GM19043 (cell line): ENCODE measurements around the gene BICDL1.

Experiments
- ATAC-seq: cut with Tn5 transposase; IDR thresholded peaks from one replicate; pipeline ENCODE4 v1.9.1; 2021; ENCODE audit warnings: low read depth; ENCODE audit not compliant: unreplicated experiment

Gene BICDL1

DNA sequence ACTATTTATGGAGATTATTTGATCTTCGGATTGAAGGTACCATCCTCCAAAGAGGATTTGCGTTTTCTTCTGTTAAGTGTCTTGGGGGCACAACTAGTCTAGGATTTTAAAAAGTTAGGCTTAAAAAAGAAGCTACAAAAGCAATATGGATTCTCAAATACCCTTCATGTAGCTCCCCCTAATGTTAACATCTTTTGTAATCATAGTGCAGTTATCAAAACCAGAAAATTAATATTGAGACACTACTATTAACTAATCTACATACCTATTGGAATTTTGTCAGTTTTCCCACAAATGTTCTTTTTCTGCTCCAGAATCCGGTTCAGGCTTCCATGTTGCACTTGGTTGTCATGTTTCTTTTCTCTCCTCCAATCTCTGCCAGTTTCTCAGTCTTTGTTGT is 62.5 kb downstream of the BICDL1 start:
- no peak for ATAC-seq

- no peak for ATAC-seq
Observed at GRCh38 chr12:120054293-120054692, 65.3 kb downstream of the BICDL1 start.

- ATAC-seq = no peak
Observed at GRCh38 chr12:120055231-120056000, 66.4 kb downstream of the BICDL1 start.

GRCh38 chr12:120056739-120057138 is 67.7 kb downstream of the BICDL1 start:
- ATAC-seq = no peak

- ATAC-seq = no peak
Observed at GRCh38 chr12:120060196-120060595, 71.2 kb downstream of the BICDL1 start.

DNA sequence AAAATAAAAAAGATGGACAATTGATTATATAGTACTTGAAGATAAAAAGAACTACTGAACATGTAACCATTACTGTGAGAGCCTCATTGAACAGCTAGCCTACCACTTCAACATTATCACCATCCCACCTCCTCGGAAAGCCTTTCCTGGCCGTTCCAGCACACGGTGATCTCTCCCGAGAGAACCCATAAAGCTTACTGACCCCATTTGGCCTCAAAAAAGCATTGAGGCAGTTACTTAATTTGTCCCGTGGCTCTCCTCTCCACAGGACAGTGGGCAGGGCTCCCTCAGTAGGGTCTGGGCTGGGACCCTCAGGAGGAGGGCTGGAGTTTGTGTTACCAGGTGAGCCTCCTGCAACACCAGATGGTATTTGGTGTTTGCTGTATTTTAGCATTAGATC is 71.7 kb downstream of the BICDL1 start:
- no peak for ATAC-seq

DNA sequence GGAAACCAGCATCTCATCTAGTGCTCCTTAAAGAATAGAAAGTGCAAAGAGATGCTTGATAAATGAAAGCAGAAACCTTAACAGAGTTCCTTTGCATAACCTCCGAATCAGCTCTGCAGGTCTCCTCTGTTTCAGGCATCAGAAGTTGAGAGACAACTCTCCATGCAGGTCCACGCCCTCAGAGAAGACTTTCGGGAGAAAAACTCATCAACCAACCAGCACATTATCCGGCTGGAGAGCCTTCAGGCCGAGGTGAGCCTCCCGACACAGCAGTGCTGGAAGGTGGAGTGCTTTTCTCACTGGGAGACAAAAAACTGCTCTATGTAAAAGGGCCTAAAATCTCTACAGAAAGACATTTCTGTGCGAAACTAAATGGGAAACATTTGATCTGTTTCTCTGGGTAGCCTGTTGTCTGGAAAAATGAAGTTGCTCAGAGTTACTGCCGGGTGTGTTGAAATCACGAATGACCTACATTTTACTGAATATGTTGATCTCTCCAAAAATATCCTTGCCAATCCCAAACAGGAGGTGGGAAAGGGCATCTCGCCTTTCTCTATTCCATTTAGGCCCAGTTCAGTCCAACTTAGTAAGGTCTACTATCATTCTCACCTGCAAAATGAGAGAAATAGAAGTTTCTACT is 72.7 kb downstream of the BICDL1 start:
- ATAC-seq = no peak

DNA sequence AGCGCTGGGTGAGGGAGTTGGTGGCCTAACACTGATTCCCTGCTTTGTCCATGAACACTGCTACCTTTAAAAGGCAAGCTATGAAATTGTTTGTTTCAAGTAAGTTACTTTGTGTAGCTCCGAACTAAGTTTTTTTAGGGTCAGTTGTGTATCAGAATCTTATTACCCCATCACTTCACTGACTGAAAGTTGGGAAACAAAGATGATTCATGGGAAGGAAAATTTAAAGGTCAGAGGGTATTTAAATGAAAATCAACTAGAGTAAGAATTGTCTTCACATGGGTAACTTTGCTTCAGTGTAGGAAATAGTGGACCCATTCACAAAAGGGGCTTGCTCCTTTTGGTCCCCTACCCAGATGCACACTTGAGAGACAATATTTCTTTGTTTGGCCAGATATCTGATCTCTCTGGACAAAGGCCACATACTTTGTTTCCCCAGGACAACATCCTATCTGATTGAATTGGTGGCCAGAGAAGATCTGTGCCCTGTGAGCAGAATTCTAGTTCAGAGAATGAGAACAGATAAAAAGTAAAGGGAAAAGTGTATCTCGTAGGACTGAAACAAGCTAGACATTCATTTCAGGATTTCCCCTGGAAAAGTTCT is 74.0 kb downstream of the BICDL1 start:
- no peak for ATAC-seq

GRCh38 chr12:120064054-120064940 is 75.3 kb downstream of the BICDL1 start:
- ATAC-seq = no peak

GRCh38 chr12:120065472-120065871 is 76.4 kb downstream of the BICDL1 start:
- ATAC-seq = no peak

DNA sequence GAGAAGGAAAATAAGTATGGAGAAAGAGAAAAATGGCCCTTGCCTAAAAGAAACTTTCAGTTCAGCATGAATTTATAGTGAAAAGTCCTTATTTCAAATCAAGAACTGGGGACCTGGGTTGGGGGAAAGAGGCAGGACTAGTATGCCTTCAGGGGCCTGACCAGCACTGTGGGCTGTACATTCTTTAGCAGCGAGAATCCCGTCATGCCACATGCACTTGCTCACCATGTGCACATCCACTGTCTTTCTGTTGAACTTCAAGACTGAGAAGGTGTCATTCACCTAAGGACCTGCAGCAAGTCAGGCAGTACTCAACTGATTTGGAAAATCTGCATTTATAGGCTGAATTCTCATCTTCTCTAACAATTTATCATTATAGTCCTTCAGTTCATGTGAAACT is 77.3 kb downstream of the BICDL1 start:
- ATAC-seq = no peak

GRCh38 chr12:120067084-120067869 is 78.2 kb downstream of the BICDL1 start:
- ATAC-seq = no peak

DNA sequence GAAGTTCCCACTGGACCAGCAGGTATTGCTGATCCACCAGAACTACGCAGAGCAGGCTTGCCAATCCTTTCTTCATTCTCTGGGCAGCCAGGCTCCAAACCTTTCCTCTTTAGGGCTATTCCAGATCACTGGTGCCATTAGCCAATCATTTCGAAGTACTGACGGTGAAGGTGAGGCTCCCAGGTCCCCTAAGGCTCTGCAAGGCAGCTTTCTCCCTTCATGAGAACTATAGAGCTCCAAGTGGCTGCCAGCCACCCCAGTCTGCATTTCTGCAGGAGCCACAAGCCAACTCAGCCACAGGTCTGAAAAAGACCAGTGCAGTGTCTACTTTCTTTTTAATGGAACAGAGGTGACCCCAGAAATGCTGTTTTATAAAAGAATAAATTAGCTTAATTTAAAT is 78.9 kb downstream of the BICDL1 start:
- ATAC-seq = no peak

GRCh38 chr12:120069278-120069677 is 80.2 kb downstream of the BICDL1 start:
- no peak for ATAC-seq

DNA sequence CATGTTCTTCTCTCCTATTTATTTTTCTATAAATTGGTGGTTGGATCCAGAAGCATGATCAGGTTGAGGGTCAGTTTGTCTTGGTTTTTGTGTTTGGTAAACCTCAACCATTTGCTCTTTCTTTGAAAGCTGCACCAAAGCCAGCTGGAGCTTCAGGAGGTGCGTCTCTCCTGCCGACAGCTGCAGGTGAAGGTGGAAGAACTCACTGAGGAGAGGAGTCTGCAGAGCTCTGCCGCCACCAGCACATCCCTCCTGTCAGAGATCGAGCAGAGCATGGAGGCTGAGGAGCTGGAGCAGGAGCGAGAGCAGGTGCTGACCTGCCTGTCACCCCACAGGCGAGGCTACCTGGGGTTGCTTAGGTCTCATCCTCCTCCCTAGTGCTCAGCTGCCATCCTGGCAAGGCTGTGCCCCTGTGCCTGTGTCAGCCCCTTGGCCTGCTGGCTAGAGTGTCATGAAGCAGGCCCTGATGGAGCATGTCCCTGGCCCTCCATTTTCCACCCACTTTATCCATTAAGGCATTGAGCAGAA is 82.5 kb downstream of the BICDL1 start:
- no peak for ATAC-seq

- no peak for ATAC-seq
Observed at GRCh38 chr12:120072472-120073249, 83.6 kb downstream of the BICDL1 start.

DNA sequence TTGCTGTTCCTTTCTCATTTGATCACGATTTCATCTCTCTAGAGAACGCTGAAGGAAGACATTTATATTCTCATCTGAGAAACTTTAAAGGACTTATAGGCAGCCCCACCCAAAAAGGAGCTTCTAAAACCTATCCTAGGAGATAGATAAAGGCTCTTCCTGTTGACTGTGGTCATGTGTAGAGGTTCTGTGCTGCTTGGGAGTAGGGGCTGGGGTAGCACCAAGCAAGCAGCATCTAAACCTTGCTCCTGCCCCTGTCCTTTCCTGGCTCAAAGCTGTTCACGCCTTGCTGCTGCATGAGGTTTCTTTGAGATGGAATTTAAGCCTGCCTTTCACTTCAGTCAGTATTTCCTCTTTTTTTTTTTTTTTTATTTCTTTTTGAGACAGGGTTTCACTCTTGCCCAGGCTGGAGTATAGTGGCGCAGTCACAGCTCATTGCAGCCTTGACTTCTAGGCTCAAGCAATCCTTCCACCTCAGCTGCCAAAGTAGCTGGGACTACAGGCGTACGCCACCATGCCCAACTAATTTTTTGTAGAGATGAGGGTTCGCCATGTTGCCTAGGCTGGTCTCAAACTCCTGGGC is 86.1 kb downstream of the BICDL1 start:
- ATAC-seq = no peak

GRCh38 chr12:120076651-120077050 is 87.6 kb downstream of the BICDL1 start:
- no peak for ATAC-seq

DNA sequence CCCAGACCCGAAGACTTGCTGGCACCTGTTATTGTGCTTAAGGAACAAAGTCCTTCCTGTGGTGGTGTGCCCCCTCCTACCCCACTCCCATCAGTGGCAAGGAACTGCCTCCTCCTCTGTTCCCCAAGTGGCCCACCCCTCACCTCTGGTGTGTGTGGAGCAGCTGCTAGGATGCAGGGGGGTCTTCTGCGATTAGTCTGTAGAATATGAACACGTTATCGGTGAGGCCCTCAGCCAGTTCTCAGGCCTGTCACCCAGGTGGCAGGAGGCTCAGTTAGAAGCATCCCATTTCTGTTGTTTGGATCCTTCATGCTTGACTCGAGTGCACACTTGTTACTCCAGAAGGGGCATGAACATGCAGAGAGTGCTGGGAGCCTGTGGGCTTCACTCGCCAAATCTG is 88.2 kb downstream of the BICDL1 start:
- ATAC-seq = no peak
